Trophoblast cell (in vitro differentiated cells and primary cell): ENCODE measurements around the gene ZNF70.

ENCODE experiments used
- DNase-seq, 2 donors: peaks; one replicate each; pipeline ENCODE4 v3.0.0-alpha.2; 2016
- H2AFZ ChIP-seq: 2 replicates; pipeline ENCODE4 v1.6.1; 2013; ENCODE audit warnings: low read length, moderate library complexity, mild to moderate bottlenecking; ENCODE audit not compliant: insufficient read depth, poor library complexity
- H2AK5ac ChIP-seq: 2 replicates; pipeline ENCODE4 v1.6.1; 2013; ENCODE audit warnings: mild to moderate bottlenecking, low read length
- H2BK120ac ChIP-seq: 2 replicates; pipeline ENCODE4 v1.6.1; 2013; ENCODE audit warnings: low read length, mild to moderate bottlenecking, moderate library complexity; ENCODE audit not compliant: insufficient read depth, poor library complexity
- H2BK12ac ChIP-seq: 2 replicates; pipeline ENCODE4 v1.6.1; 2013; ENCODE audit warnings: mild to moderate bottlenecking, low read length, moderate library complexity
- H2BK5ac ChIP-seq: 2 replicates; pipeline ENCODE4 v1.6.1; 2013; ENCODE audit warnings: low read length, low read depth, moderate library complexity, mild to moderate bottlenecking; ENCODE audit not compliant: poor library complexity
- H3K14ac ChIP-seq: 2 replicates; pipeline ENCODE4 v1.6.1; 2013; ENCODE audit warnings: mild to moderate bottlenecking, low read length
- H3K18ac ChIP-seq: 2 replicates; pipeline ENCODE4 v1.6.1; 2013; ENCODE audit warnings: mild to moderate bottlenecking, low read length
- H3K23ac ChIP-seq: 2 replicates; pipeline ENCODE4 v1.6.1; 2013; ENCODE audit warnings: low read length
- H3K27ac ChIP-seq: 2 replicates; pipeline ENCODE4 v1.5.1; 2013; ENCODE audit warnings: low read depth, mild to moderate bottlenecking, inconsistent platforms, low read length, moderate library complexity
- H3K27me3 ChIP-seq: 2 replicates; pipeline ENCODE4 v1.6.1; 2013; ENCODE audit warnings: inconsistent platforms, mild to moderate bottlenecking, low read length, moderate library complexity; ENCODE audit not compliant: insufficient read depth
- H3K36me3 ChIP-seq, 2 experiments: 1 replicate in 1 of 2; 2 replicates in 1 of 2; pipeline ENCODE4 v1.6.1; 2013; ENCODE audit warnings: low read length in 2 of 2, mild to moderate bottlenecking in 2 of 2, moderate library complexity in 1 of 2; ENCODE audit not compliant: insufficient read depth in 2 of 2, control insufficient read depth in 1 of 2
- H3K4ac ChIP-seq: 2 replicates; pipeline ENCODE4 v1.6.1; 2013; ENCODE audit warnings: low read depth, mild to moderate bottlenecking, low read length, moderate library complexity
- H3K4me1 ChIP-seq, 2 experiments: 1 replicate in 1 of 2; 2 replicates in 1 of 2; pipeline ENCODE4 v1.6.1; 2013; ENCODE audit warnings: low read length in 2 of 2, mild to moderate bottlenecking in 2 of 2, moderate library complexity in 1 of 2; ENCODE audit not compliant: insufficient read depth in 2 of 2, control insufficient read depth in 1 of 2
- H3K4me2 ChIP-seq: 2 replicates; pipeline ENCODE4 v1.6.1; 2013; ENCODE audit warnings: inconsistent platforms, mild to moderate bottlenecking, low read length, moderate library complexity
- H3K4me3 ChIP-seq: 2 replicates; pipeline ENCODE4 v1.5.1; 2013; ENCODE audit warnings: mild to moderate bottlenecking, low read depth, low read length, inconsistent platforms
- H3K79me1 ChIP-seq: one replicate; pipeline ENCODE4 v1.6.1; 2013; ENCODE audit warnings: low read length
- H3K79me2 ChIP-seq: 2 replicates; pipeline ENCODE4 v1.6.1; 2013; ENCODE audit warnings: low read length, mild to moderate bottlenecking; ENCODE audit not compliant: control insufficient read depth, insufficient read depth, poor library complexity
- H3K9ac ChIP-seq: 2 replicates; pipeline ENCODE4 v1.6.1; 2013; ENCODE audit warnings: mild to moderate bottlenecking, low read length
- H3K9me3 ChIP-seq: 2 replicates; pipeline ENCODE4 v1.6.1; 2013; ENCODE audit warnings: low read depth, mild to moderate bottlenecking, control low read depth, inconsistent platforms, low read length; ENCODE audit not compliant: insufficient read depth
- H4K12ac ChIP-seq: 2 replicates; pipeline ENCODE4 v1.6.1; 2013; ENCODE audit warnings: low read depth, mild to moderate bottlenecking, low read length, moderate library complexity
- H4K8ac ChIP-seq: 2 replicates; pipeline ENCODE4 v1.6.1; 2013; ENCODE audit warnings: low read depth, mild to moderate bottlenecking, low read length, moderate library complexity
- H4K91ac ChIP-seq: one replicate; pipeline ENCODE4 v1.6.1; 2013; ENCODE audit warnings: low read depth, mild to moderate bottlenecking, low read length, moderate library complexity
- WGBS: extraction: QIAGEN DNeasy Blood & Tissue Kit; methylation state at CpG from one replicate; pipeline ENCODE4 v1.1.7; 2013; ENCODE audit warnings: missing lambda C conversion rate; ENCODE audit not compliant: insufficient read length, insufficient coverage; ENCODE audit errors: extremely low coverage; 5-methylcytosine and 5-hydroxymethylcytosine counted together

ZNF70 gene

DNA sequence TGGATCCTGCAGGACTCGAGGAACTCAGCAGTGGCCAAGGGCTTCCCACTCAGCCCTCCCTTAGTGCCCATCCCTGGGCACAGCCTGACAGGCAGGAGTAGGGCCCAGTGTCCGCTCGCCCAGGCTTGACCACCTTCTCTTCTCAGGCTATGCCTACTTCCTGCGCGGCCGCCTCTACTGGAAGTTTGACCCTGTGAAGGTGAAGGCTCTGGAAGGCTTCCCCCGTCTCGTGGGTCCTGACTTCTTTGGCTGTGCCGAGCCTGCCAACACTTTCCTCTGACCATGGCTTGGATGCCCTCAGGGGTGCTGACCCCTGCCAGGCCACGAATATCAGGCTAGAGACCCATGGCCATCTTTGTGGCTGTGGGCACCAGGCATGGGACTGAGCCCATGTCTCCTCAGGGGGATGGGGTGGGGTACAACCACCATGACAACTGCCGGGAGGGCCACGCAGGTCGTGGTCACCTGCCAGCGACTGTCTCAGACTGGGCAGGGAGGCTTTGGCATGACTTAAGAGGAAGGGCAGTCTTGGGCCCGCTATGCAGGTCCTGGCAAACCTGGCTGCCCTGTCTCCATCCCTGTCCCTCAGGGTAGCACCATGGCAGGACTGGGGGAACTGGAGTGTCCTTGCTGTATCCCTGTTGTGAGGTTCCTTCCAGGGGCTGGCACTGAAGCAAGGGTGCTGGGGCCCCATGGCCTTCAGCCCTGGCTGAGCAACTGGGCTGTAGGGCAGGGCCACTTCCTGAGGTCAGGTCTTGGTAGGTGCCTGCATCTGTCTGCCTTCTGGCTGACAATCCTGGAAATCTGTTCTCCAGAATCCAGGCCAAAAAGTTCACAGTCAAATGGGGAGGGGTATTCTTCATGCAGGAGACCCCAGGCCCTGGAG lies 32.6 kb upstream of the ZNF70 start:
- no peaks in the 10 kb centered on the region for H3K36me3 ChIP-seq
- H4K91ac ChIP-seq, result no peak overlapping the region
- no peak overlapping the region for H2BK5ac ChIP-seq
- H3K23ac ChIP-seq, result no peak overlapping the region
- no peak overlapping the region for H3K4me2 ChIP-seq
- no peaks in the 10 kb centered on the region for H3K27me3 ChIP-seq
- peaks cover 12% of the 10 kb centered on the region for H3K79me1 ChIP-seq
- no peak overlapping the region for H3K27ac ChIP-seq
- no peaks in the 10 kb centered on the region for H3K9me3 ChIP-seq
- H3K4me1 ChIP-seq, result peaks cover 9 to 11% of the 10 kb centered on the region in 2 experiments
- H4K12ac ChIP-seq, result no peak overlapping the region
- peaks cover 11% of the 10 kb centered on the region for H3K79me2 ChIP-seq
- H3K18ac ChIP-seq, result no peak overlapping the region
- no peak overlapping the region for H3K4me3 ChIP-seq
- no peak overlapping the region for H2AFZ ChIP-seq
- H3K9ac ChIP-seq, result no peak overlapping the region
- no peak overlapping the region for H3K14ac ChIP-seq
- no peak overlapping the region for H3K4ac ChIP-seq
- H4K8ac ChIP-seq, result no peak overlapping the region
- no peak overlapping the region for H2AK5ac ChIP-seq
- no peak overlapping the region for H2BK120ac ChIP-seq
- WGBS, result no CpG with 5 or more reads among the region's 15 CpGs
- no peak for DNase-seq
- no peak overlapping the region for H2BK12ac ChIP-seq

- H3K4me1 ChIP-seq, result peaks cover 9 to 11% of the 10 kb centered on the region in 2 experiments
- H3K4ac ChIP-seq, result no peak overlapping the region
- no peak overlapping the region for H3K14ac ChIP-seq
- no peak overlapping the region for H3K23ac ChIP-seq
- no peak overlapping the region for H3K18ac ChIP-seq
- H2BK12ac ChIP-seq, result no peak overlapping the region
- H2AK5ac ChIP-seq, result no peak overlapping the region
- no peak overlapping the region for H2BK5ac ChIP-seq
- no peaks in the 10 kb centered on the region for H3K9me3 ChIP-seq
- H3K4me3 ChIP-seq, result no peak overlapping the region
- H3K36me3 ChIP-seq, result no peaks in the 10 kb centered on the region
- H4K91ac ChIP-seq, result no peak overlapping the region
- DNase-seq, result no peak
- H2BK120ac ChIP-seq, result no peak overlapping the region
- peaks cover 12% of the 10 kb centered on the region for H3K79me1 ChIP-seq
- H3K27ac ChIP-seq, result no peak overlapping the region
- no peak overlapping the region for H3K9ac ChIP-seq
- WGBS, result no CpG with 5 or more reads among the region's 1 CpG
- no peak overlapping the region for H4K12ac ChIP-seq
- H3K27me3 ChIP-seq, result no peaks in the 10 kb centered on the region
- peaks cover 10% of the 10 kb centered on the region for H3K79me2 ChIP-seq
- H3K4me2 ChIP-seq, result no peak overlapping the region
- H2AFZ ChIP-seq, result no peak overlapping the region
- no peak overlapping the region for H4K8ac ChIP-seq
Measured at GRCh38 chr22:23782703-23783102, 31.8 kb upstream of the ZNF70 start.

DNA sequence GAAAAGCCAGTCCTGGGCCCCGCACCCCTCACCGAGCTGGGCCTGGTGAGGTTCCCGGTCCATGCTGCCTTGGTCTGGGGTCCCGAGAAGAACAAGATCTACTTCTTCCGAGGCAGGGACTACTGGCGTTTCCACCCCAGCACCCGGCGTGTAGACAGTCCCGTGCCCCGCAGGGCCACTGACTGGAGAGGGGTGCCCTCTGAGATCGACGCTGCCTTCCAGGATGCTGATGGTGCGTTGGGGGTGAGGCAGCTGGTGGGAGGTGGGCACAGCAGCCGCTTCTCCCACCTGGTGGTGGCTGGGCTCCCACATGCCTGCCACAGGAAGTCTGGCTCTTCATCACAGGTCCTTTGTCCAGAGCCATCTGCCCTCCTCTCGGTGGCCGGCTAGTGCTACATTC lies 31.3 kb upstream of the ZNF70 start:
- Histone ChIP-seq H3K27ac (no peak overlapping the region), H3K36me3 (no peaks in the 10 kb centered on the region), H3K79me1 (peaks cover 9% of the 10 kb centered on the region), H2AFZ (no peak overlapping the region), H2BK120ac (no peak overlapping the region), H3K18ac (no peak overlapping the region), H3K9me3 (no peaks in the 10 kb centered on the region), H2BK5ac (no peak overlapping the region), H2AK5ac (no peak overlapping the region), H4K12ac (no peak overlapping the region), H3K4me2 (no peak overlapping the region), H3K4me1 (peaks cover 9 to 11% of the 10 kb centered on the region in 2 experiments), H4K8ac (no peak overlapping the region), H4K91ac (no peak overlapping the region), H3K23ac (no peak overlapping the region), H3K4me3 (no peak overlapping the region), H3K9ac (no peak overlapping the region), H2BK12ac (no peak overlapping the region), H3K27me3 (no peaks in the 10 kb centered on the region), H3K14ac (no peak overlapping the region), H3K4ac (no peak overlapping the region), H3K79me2 (peaks cover 6% of the 10 kb centered on the region)
- no CpG with 5 or more reads among the region's 16 CpGs for WGBS
- DNase-seq, result no peak

DNA sequence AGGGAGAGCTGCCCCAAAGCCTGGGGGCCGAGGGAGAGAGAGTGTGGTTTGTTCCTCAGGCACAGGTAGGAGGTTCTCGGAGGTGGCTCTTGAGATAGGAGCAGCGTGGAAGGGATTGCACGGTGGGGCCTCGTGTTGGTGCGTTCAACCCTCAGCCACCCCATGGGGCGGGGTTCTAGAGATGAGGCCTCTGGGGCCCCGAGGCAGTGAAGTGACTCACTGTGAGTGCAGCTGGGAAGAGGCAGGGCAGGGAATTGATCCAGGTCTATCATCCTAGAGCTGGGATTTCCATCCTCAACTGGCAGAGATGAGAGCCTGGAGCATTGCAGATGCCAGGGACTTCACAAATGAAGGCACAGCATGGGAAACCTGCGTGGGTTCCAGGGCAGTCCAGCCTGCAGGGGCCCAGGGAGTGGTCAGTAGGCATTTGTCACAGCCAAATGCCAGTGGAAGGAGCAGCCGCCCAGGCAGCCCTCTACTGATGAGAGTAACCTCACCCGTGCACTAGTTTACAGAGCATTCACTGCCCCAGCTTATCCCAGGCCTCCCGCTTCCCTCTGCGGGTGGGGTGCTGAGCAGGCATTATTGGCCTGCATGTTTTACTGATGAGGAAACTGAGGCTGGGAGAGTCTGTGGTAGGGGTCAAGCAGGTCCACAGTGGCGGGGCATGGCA lies 30.7 kb upstream of the ZNF70 start:
- no peak overlapping the region for H3K4ac ChIP-seq
- H2AFZ ChIP-seq, result no peak overlapping the region
- no peak overlapping the region for H4K8ac ChIP-seq
- no peak overlapping the region for H3K27ac ChIP-seq
- no peak overlapping the region for H4K12ac ChIP-seq
- no peak overlapping the region for H3K14ac ChIP-seq
- H3K79me2 ChIP-seq, result peaks cover 3% of the 10 kb centered on the region
- no peak overlapping the region for H3K4me2 ChIP-seq
- peak; percentile 50 to 65 for DNase-seq
- H2AK5ac ChIP-seq, result no peak overlapping the region
- H4K91ac ChIP-seq, result no peak overlapping the region
- no peaks in the 10 kb centered on the region for H3K27me3 ChIP-seq
- no peaks in the 10 kb centered on the region for H3K36me3 ChIP-seq
- peaks cover 9 to 11% of the 10 kb centered on the region in 2 experiments for H3K4me1 ChIP-seq
- peaks cover 5% of the 10 kb centered on the region for H3K79me1 ChIP-seq
- no peak overlapping the region for H2BK120ac ChIP-seq
- no peak overlapping the region for H3K4me3 ChIP-seq
- H3K18ac ChIP-seq, result no peak overlapping the region
- no peak overlapping the region for H3K9ac ChIP-seq
- no CpG with 5 or more reads among the region's 14 CpGs for WGBS
- no peak overlapping the region for H2BK12ac ChIP-seq
- no peaks in the 10 kb centered on the region for H3K9me3 ChIP-seq
- H3K23ac ChIP-seq, result no peak overlapping the region
- H2BK5ac ChIP-seq, result no peak overlapping the region
